Activated CD8-positive, alpha-beta memory T cell treated with anti-CD3 and anti-CD28 coated beads for 1 hour (primary cell): ENCODE data around the gene NRARP.

Experiments used
- DNase-seq, 2 donors: peaks; one replicate each; pipeline ENCODE4 v3.0.0-alpha.2; 2020; ENCODE audit warnings: low read depth in 1 of 2; ENCODE audit errors: extremely low read depth in 1 of 2

Gene NRARP

GRCh38 chr9:137278721-137279711, 23.1 kb downstream of the NRARP start:
- no peak for DNase-seq

DNA sequence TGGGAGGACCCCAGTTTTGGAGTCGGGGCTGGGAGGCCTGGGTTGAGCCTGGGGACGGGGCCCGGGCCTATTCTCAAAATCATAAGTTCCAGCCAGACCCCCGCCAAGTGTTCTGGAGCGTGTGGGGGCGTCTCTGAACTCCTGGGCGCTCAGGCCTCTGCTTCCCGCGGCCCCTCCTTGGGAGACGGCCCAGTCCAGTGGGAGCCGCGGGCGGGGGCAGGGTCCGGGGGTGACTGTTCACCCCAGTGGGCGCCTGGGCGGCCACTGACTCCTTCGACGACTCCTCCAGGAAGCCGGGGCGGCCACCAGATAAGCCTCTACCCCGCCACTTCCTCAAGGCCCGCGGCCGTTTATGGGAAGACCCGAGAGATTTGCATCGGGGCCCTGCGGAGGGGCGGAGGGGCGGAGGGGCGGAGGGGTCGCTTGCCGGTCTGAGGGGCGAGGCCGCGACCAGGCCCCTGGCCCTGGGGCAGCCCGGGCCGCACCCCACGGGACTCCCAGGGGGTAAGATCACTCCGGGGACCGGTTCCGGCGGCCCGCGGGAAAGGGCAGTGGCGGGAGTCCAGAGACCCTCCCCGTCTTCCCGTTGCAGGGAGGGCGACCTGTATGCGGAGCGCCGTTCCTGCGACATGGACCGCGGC, 23.9 kb downstream of the NRARP start:
- no peak for DNase-seq

DNA sequence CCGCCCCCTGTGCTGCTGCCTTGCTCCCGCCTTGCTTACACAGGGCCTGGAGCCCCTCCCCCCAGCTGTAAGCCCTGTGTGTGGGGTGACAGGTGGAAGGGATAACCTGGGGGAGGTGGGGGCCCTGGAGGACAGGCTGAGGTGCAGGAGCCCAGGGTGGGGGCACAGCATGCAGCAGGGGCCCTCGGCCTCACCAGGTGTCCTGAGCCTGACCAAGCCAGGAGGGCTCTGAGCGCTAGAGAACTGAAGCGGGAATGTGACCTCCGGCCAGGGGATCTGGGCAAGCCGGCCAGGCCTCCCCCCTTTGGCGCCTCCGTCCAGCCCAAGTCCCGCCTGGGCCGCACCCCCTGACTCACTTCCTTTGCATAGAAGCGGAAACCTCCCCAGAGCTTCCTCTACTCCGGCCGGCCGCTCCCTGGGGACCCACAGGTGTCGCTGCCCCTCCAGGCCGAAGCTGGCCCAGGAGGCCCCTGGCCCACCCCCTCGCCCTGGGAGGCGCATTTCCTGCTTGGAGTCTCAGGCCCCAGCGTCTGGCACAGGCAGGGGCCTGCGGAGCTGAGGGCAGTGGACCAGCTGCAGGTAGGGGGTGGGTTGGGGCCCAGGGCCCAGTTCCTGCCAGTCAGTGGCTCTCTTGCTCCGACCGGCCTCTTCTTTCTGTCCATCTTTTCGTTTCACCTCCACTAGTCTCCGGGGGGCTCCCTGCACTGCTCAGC, 24.6 kb downstream of the NRARP start, which contains the start of gene TOR4A:
Gene TOR4A (plus strand): TSS at position 398 of the 713 bp plus-strand sequence. CDS start 964 bp downstream, outside the sequence.
- no peak for DNase-seq

- DNase-seq = no peak
Observed at GRCh38 chr9:137276473-137277328, 25.4 kb downstream of the NRARP start.

DNA sequence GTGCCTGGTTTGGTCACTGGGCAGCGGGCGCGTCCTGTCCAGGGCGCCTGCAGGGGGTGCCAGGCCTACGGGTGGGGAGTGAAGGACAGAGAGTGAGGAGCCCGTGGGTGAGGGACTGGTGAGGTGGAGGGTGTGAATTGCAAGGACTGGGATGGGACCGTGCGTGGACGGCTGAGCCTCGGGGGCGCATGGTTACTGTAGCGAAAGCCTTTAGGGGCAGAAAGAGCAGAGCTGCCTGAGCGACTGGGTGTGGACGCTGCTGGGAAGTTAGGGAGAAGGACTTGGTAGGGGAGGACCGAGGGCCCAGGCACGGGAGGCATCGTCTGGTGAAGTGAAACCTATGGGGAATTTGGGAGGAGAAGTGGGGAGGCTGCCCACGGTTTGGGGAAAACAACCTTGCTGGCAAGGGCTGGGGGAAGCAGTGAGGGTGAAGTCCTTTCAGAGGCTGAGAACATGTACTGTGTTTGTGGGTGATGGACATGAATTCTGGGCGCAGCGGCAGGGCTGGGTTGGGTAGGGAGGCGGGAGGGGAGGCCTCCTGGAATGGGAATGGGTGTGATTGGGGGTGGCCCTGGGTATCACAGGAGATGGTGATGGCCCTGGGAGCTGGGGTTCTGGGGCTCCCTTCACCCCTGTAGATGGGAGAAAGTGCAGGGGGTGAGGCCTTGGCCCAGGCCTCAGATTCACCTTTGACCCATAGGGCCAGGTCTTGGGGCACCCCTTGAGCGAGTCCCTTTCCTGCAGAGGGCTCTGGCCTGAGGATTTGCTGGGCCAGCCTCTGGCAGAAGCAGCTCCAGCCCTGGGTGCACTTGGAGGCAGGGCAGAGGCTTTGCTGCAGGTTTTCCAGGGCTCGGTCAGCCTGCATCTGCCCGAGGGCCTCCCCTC, 26.2 kb downstream of the NRARP start:
- DNase-seq = no peak

DNA sequence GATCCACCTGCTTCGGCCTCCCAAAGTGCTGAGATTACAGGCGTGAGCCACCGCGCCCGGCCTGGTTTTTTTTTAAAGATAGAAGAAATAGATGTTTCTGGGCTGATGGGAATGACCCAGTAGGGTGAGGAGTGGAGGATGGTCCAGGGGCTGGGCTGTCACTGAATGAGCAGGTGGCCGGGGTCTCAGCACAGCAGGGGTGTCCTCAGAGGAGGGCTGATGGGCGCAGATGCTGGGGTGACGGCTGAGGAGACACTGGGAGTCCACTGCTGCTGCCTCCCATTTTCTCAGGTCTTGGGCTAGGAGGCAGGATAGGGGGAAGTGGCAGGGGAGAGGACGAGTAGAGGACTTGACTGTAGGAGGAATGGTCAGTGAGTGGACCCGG, 26.9 kb downstream of the NRARP start:
- DNase-seq = no peak

GRCh38 chr9:137273611-137274320, 28.3 kb downstream of the NRARP start:
- no peak for DNase-seq

- no peak for DNase-seq
Observed at GRCh38 chr9:137273095-137273490, 29.0 kb downstream of the NRARP start.

GRCh38 chr9:137272241-137273094, 29.6 kb downstream of the NRARP start:
- DNase-seq = no peak

- no peak for DNase-seq
Observed at GRCh38 chr9:137271696-137272076, 30.4 kb downstream of the NRARP start.

- no peak for DNase-seq
Observed at GRCh38 chr9:137270929-137271695, 31.0 kb downstream of the NRARP start.

DNA sequence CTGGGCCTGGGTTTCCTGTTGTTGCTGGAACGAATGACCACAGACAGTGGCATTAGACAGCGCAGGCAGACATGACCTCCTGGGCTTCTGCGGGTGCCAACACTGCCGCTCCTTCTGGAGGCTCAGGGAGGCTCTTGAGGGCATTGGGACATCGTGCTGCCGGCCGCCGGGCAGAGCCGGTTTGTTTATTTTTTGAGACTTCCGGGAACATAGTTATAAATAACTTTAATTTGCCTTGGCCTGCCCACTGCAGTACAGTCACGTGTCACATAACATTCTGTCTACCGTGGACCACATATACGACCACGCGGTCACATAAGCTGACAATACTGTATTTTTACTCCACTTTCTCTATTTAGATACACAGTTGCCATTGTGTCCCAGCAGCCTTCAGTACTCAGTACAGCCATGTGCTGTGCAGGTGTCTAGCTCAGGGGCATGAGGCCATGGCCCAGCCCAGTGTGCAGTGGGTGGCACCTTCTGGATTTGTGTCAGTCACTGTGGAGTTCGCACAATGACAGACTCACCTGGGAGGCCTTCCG, 32.8 kb downstream of the NRARP start:
- DNase-seq = no peak

- no peak for DNase-seq
Observed at GRCh38 chr9:137268538-137269201, 33.4 kb downstream of the NRARP start.

- DNase-seq = no peak
Observed at GRCh38 chr9:137267933-137268355, 34.1 kb downstream of the NRARP start.

GRCh38 chr9:137266585-137267453, 35.3 kb downstream of the NRARP start:
- DNase-seq = no peak
